K562 (cell line): ENCODE results near the gene CEP170. TPM values are rescaled to one million over a fixed set of nuclear protein-coding genes. Genes with fewer than 3 reads are reported as not detected.
A peak's percentile ranks its signal among the peaks of the same experiment; 100 is the strongest.

Source experiments
- ATAC-seq: fragments of 200-7000 bp; cut with Tn5 transposase; 3 replicates; pipeline ENCODE4 v1.9.1; 2020; ENCODE audit warnings: moderate library complexity
- BruUV-seq: library from RNA; stranded (reverse); fragments of 400-500 nt; replicated peaks from 2 replicates; lab custom pipeline; 2021; lab: Mats Ljungman, UMichigan
- CTCF ChIA-PET: fragments of 300-600 bp; formaldehyde crosslinking; extraction: SDS; loops from one replicate; lab custom pipeline; 2021; ENCODE audit warnings: low intra/inter-chr PET ratio; lab: Yijun Ruan, JAX
- POLR2A ChIA-PET: fragments of 300-600, 350-650 bp; sonication (Branson Sonifier 250); formaldehyde crosslinking; extraction: SDS; loops from one replicate; lab custom pipeline; 2021; ENCODE audit warnings: antibody characterized with exemption, inconsistent platforms; lab: Yijun Ruan, JAX
- DNase-seq, 4 experiments: peaks; one replicate each; pipeline versions ENCODE4 v3.0.0 to v3.0.0-alpha.2; 2011 to 2018; ENCODE audit warnings: low spot score in 3 of 4, mixed read lengths in 3 of 4; ENCODE audit errors: extremely low read depth in 1 of 4
- FAIRE-seq: peaks from 2 replicates; lab custom pipeline; 2011; peaks lifted over from hg19 to GRCh38; lab: Jason Lieb, UNC
- H2AFZ ChIP-seq: 2 replicates; pipeline ENCODE4 v1.6.0; 2011; ENCODE audit warnings: low read depth, low read length, control low read depth, inconsistent platforms
- H3K27ac ChIP-seq: fragments of 200-600 bp; 3 replicates; pipeline ENCODE4 v1.8.0; 2011; ENCODE audit warnings: low read depth, mild to moderate bottlenecking, control low read depth, inconsistent platforms, low read length, moderate library complexity, mixed read lengths; ENCODE audit errors: extremely low read depth
- H3K27me3 ChIP-seq, 2 experiments: fragments of 300-600 bp in 1 of 2; 2 replicates in 1 of 2; 3 replicates in 1 of 2; pipeline versions ENCODE4 v1.6.0 to v1.8.0; 2011; ENCODE audit warnings: inconsistent platforms in 2 of 2, low read length in 2 of 2, mild to moderate bottlenecking in 1 of 2, mixed read lengths in 1 of 2, moderate library complexity in 1 of 2; ENCODE audit not compliant: control insufficient read depth in 2 of 2, insufficient read depth in 2 of 2
- H3K36me3 ChIP-seq: fragments of 300-600 bp; 3 replicates; pipeline ENCODE4 v1.8.0; 2011; ENCODE audit warnings: mild to moderate bottlenecking, low read length, inconsistent platforms; ENCODE audit not compliant: control insufficient read depth, insufficient read depth
- H3K4me1 ChIP-seq, 2 experiments: fragments of 200-600 bp in 1 of 2; replicated peaks in 1 of 2; 2 replicates in 1 of 2; 3 replicates in 1 of 2; pipeline versions ENCODE4 v1.5.1 to v1.8.0; 2011; ENCODE audit warnings: inconsistent platforms in 2 of 2, low read length in 2 of 2, mild to moderate bottlenecking in 1 of 2, mixed read lengths in 1 of 2, moderate library complexity in 1 of 2; ENCODE audit not compliant: control insufficient read depth in 2 of 2, insufficient read depth in 2 of 2
- H3K4me2 ChIP-seq: 2 replicates; pipeline ENCODE4 v1.6.1; 2011; ENCODE audit warnings: low read length, control low read depth, inconsistent platforms, mixed read lengths; ENCODE audit not compliant: insufficient read depth
- H3K4me3 ChIP-seq: fragments of 200-600 bp; sonication (generic), shearing (Covaris generic); 2 replicates; pipeline ENCODE4 v1.5.1; 2016; ENCODE audit warnings: control low read depth, inconsistent platforms
- H3K79me2 ChIP-seq: fragments of 200-600 bp; 3 replicates; pipeline ENCODE4 v1.8.0; 2011; ENCODE audit warnings: low read length, inconsistent platforms; ENCODE audit not compliant: control insufficient read depth, insufficient read depth
- H3K9ac ChIP-seq, 2 experiments: 2 replicates each; pipeline versions ENCODE4 v1.6.0 to v1.6.1; 2011; ENCODE audit warnings: low read depth in 2 of 2, low read length in 2 of 2, control low read depth in 1 of 2, inconsistent platforms in 1 of 2, mild to moderate bottlenecking in 1 of 2, mixed read lengths in 1 of 2; ENCODE audit not compliant: insufficient read depth in 1 of 2
- H3K9me1 ChIP-seq: one replicate; pipeline ENCODE4 v1.6.0; 2011; ENCODE audit warnings: inconsistent platforms, mild to moderate bottlenecking, low read length, moderate library complexity; ENCODE audit not compliant: control insufficient read depth, insufficient read depth
- H3K9me3 ChIP-seq: replicated peaks from 2 replicates; pipeline ENCODE4 v1.5.1; 2011; ENCODE audit warnings: low read depth, low read length, inconsistent platforms; ENCODE audit not compliant: control insufficient read depth, insufficient read depth
- H4K20me1 ChIP-seq: replicated peaks from 2 replicates; pipeline ENCODE4 v1.6.1; 2011; ENCODE audit warnings: low read length, inconsistent platforms, mixed read lengths; ENCODE audit not compliant: control insufficient read depth, insufficient read depth
- ARID1B ChIP-seq: fragments of 450-650 bp; IDR thresholded peaks from 2 replicates; pipeline ENCODE4 v1.6.1; 2016; ENCODE audit warnings: antibody characterized with exemption, mild to moderate bottlenecking, inconsistent platforms
- BMI1 ChIP-seq: fragments of 150-350 bp; IDR thresholded peaks from 2 replicates; pipeline ENCODE4 v1.6.1; 2014; ENCODE audit warnings: low read length
- CEBPB ChIP-seq: fragments of 450-650 bp; IDR thresholded peaks from 2 replicates; pipeline ENCODE4 v1.6.1; 2016; ENCODE audit warnings: missing genetic modification characterization, missing compliant biosample characterization
- FOXJ3 ChIP-seq: sonication (generic); formaldehyde crosslinking; IDR thresholded peaks from 2 replicates; pipeline ENCODE4 v1.4.0; 2020; ENCODE audit warnings: mild to moderate bottlenecking, missing genetic modification reagents
- GABPA ChIP-seq: fragments of 200-800 bp; sonication (Bioruptor generic); conservative IDR thresholded peaks from 2 replicates; pipeline ENCODE4 v1.6.1; 2016; ENCODE audit warnings: low read depth, missing genetic modification characterization, missing compliant biosample characterization
- KDM4B ChIP-seq, 2 experiments: fragments of 450-650 bp in 1 of 2; sonication (generic) in 1 of 2; IDR thresholded peaks; 2 replicates each; pipeline ENCODE4 v1.6.1; 2016 to 2017; ENCODE audit warnings: borderline replicate concordance in 2 of 2, antibody characterized with exemption in 1 of 2, low read depth in 1 of 2, mild to moderate bottlenecking in 1 of 2
- KLF16 ChIP-seq: IDR thresholded peaks from 2 replicates; pipeline ENCODE4 v1.6.1; 2016; ENCODE audit warnings: antibody characterized with exemption
- MTA1 ChIP-seq: fragments of 450-650 bp; IDR thresholded peaks from 2 replicates; pipeline ENCODE4 v1.6.1; 2017; ENCODE audit warnings: borderline replicate concordance
- PHF20 ChIP-seq: fragments of 450-650 bp; IDR thresholded peaks from 2 replicates; pipeline ENCODE4 v1.6.1; 2018; ENCODE audit not compliant: partially characterized antibody
- POLR3G ChIP-seq: IDR thresholded peaks from 2 replicates; pipeline ENCODE4 v1.6.1; 2011; ENCODE audit not compliant: insufficient read length, insufficient replicate concordance; ENCODE audit errors: extremely low read depth
- SMARCA4 ChIP-seq: fragments of 450-650 bp; IDR thresholded peaks from 2 replicates; pipeline ENCODE4 v1.6.1; 2016
- SOX6 ChIP-seq: fragments of 450-650 bp; IDR thresholded peaks from 2 replicates; pipeline ENCODE4 v1.6.1; 2014; ENCODE audit warnings: mild to moderate bottlenecking
- TCF3 ChIP-seq: sonication (generic); formaldehyde crosslinking; IDR thresholded peaks from 2 replicates; pipeline ENCODE4 v1.4.0; 2020; ENCODE audit warnings: mild to moderate bottlenecking, missing genetic modification reagents
- THRAP3 ChIP-seq: fragments of 450-650 bp; IDR thresholded peaks from 2 replicates; pipeline ENCODE4 v1.6.1; 2016; ENCODE audit warnings: mild to moderate bottlenecking, inconsistent platforms, borderline replicate concordance
- WHSC1 ChIP-seq: IDR thresholded peaks from one replicate; pipeline ENCODE4 v1.6.1; 2012; ENCODE audit warnings: low read length, control low read depth, inconsistent platforms
- YBX1 ChIP-seq: fragments of 450-650 bp; IDR thresholded peaks from 2 replicates; pipeline ENCODE4 v1.7.1; 2016; ENCODE audit warnings: mild to moderate bottlenecking
- ZBTB1 ChIP-seq: sonication (generic); formaldehyde crosslinking; IDR thresholded peaks from 2 replicates; pipeline ENCODE4 v1.8.1; 2023; ENCODE audit warnings: missing genetic modification reagents, low read depth, mild to moderate bottlenecking, borderline replicate concordance
- ZFP30 ChIP-seq: fragments of 250-450 bp; sonication (Bioruptor Pico); IDR thresholded peaks from 2 replicates; pipeline ENCODE4 v1.8.0; 2022; ENCODE audit warnings: moderate library complexity, mild to moderate bottlenecking, inconsistent platforms, borderline replicate concordance
- WGBS: fragments of 100-300 bp; shearing (Covaris generic); methylation state at CpG from one replicate; pipeline ENCODE4 v1.1.6; 2016; ENCODE audit warnings: low coverage, mixed read lengths; ENCODE audit not compliant: insufficient coverage; ENCODE audit errors: missing lambda C conversion rate; 5-methylcytosine and 5-hydroxymethylcytosine counted together
- in situ Hi-C: fragments of 300-500 bp; cut with MboI; formaldehyde crosslinking; loops from 4 replicates; pipeline ENCODE4 v1.15.0; 2018; ENCODE audit warnings: inconsistent platforms, mixed read lengths
- intact Hi-C: fragments of 100-400 bp; cut with micrococcal nuclease; formaldehyde crosslinking; loops from 2 replicates; pipeline ENCODE4 v1.14.2; 2022
- polyA plus RNA-seq, 8 experiments: library from polyadenylated mRNA; depleted of rRNA in 4 of 8; stranded (reverse) in 5 of 8; unstranded in 3 of 8; fragments of >200 nt; fragmentation: Nextera tagmentation in 2 of 8; fragmentation: Illumina TruSeq in 1 of 8; extraction: Ambion mirVana in 2 of 8; extraction: Trizol in 1 of 8; gene quantifications; 2 replicates each; pipeline versions ENCODE4 v1.2.1 to v1.2.3, GENCODE V29; 2011 to 2014; ENCODE audit warnings: inconsistent platforms in 1 of 8, missing spikeins in 1 of 8
- total RNA-seq, 7 experiments: library from RNA; depleted of rRNA in 6 of 7; stranded (reverse); fragments of >200 nt in 6 of 7; fragmentation: Illumina TruSeq in 2 of 7; extraction: Trizol in 2 of 7; gene quantifications; 2 replicates each; pipeline versions ENCODE4 v1.2.1 to v1.2.3, GENCODE V29; 2011 to 2021; ENCODE audit warnings: low replicate concordance in 1 of 7
- TF ChIP-seq, protein P1 (sequence below): fragments of 450-650 bp; formaldehyde crosslinking; IDR thresholded peaks from 2 replicates; pipeline ENCODE4 v1.4.0; 2022; ENCODE audit warnings: missing genetic modification characterization
- TF ChIP-seq, protein P2 (sequence below): fragments of 450-650 bp; formaldehyde crosslinking; IDR thresholded peaks from 2 replicates; pipeline ENCODE4 v1.4.0; 2022; ENCODE audit warnings: mild to moderate bottlenecking, moderate library complexity
- TF ChIP-seq, protein P3 (sequence below), 2 experiments: fragments of 450-650 bp in 1 of 2; sonication (generic) in 1 of 2; formaldehyde crosslinking in 1 of 2; IDR thresholded peaks in 1 of 2; conservative IDR thresholded peaks in 1 of 2; 2 replicates each; pipeline versions ENCODE4 v1.6.1 to v1.8.1; 2016 to 2023; ENCODE audit warnings: mild to moderate bottlenecking in 2 of 2, moderate library complexity in 2 of 2, inconsistent platforms in 1 of 2, missing genetic modification reagents in 1 of 2

CEP170 gene
- total and polyA plus RNA-seq, 9 of the 15 experiments (the other 6 are each of a cell fraction or from before 2014, with no cell fraction given), result 22.6 to 110 (median 68.5) TPM

DNA sequence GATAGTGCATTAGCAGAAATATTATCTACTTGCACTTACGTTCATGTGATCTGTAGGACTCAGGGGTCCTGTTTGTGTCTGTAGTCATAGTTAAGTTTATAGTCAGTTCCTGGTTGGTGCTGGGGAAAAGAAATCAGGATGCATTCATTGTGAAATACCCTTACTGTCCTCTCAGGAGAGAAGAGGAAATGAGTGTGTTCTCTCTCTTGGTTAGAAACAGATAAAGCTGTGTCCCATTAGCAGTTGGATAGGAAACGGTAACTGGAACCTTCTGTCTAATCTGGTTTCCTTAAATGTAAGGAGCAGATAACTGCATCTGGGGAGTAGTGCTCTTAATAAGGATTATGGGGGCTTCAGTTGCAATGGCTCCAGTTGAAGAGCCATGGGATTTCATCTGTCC is 9.6 kb upstream of the CEP170 start:
- no peak for FAIRE-seq
- in situ Hi-C loops (no loop called here), intact Hi-C loops (no loop called here)
- Histone ChIP-seq H3K4me1 (peaks cover 24 to 44% of the 10 kb centered on the region in 2 experiments), H3K4me2 (no peak overlapping the region; the same call in 1 of the 2 replicates), H3K9me3 (no peaks in the 10 kb centered on the region), H3K27me3 (no peaks in the 10 kb centered on the region), H4K20me1 (no peaks in the 10 kb centered on the region), H3K79me2 (peaks cover 9% of the 10 kb centered on the region; the same call in 2 of the 3 replicates), H3K27ac (peak overlapping the region; percentile 50; the same call in 1 of the 3 replicates), H3K4me3 (no peak overlapping the region), H3K36me3 (no peaks in the 10 kb centered on the region), H2AFZ (no peak overlapping the region), H3K9ac (no peak overlapping the region), H3K9me1 (no peaks in the 10 kb centered on the region)
- POLR2A ChIA-PET, result interaction anchor here (0.6 to 2.9 kb wide), 2 partner anchors 9 to 1417 kb away, joined by 3 to 14 read pairs; partner anchors contain the start of genes CEP170, EXO1 and SDCCAG8
- peak; percentile 16; the same call in 2 of the 3 replicates for ATAC-seq
- BruUV-seq, result no TSS peak
- DNase-seq, result peak in 1 of 4 experiments; percentile 50
- 6% methylated on average over 2 of the region's 2 CpGs for WGBS
- CTCF ChIA-PET, result no interaction called here
- TF ChIP-seq BMI1 (no peak), KDM4B (IDR thresholded peaks at IDR 0.05; ENCODE audit: borderline replicate concordance in 2 of 2, low read depth in 1 of 2) (no peak), MTA1 (no peak), FOXJ3 (CRISPR knock-in tag) (no peak), CEBPB (tag) (peak; percentile 93), SOX6 (0 out of 2 replicates have a peak, but pooled peaks have one; percentile 42), ZBTB1 (CRISPR knock-in tag) (no peak), ARID1B (peak; percentile 80), POLR3G (no peak), ZFP30 (CRISPR knock-in tag) (no peak), THRAP3 (no peak), GABPA (tag) (0 out of 2 replicates have a peak, but pooled peaks have one; percentile 13), SMARCA4 (peak; percentile 55), TCF3 (CRISPR knock-in tag) (peak; percentile 72), YBX1 (no peak), PHF20 (no peak), WHSC1 (no peak), KLF16 (peak; percentile 58)
- TF ChIP-seq, protein P1, sequence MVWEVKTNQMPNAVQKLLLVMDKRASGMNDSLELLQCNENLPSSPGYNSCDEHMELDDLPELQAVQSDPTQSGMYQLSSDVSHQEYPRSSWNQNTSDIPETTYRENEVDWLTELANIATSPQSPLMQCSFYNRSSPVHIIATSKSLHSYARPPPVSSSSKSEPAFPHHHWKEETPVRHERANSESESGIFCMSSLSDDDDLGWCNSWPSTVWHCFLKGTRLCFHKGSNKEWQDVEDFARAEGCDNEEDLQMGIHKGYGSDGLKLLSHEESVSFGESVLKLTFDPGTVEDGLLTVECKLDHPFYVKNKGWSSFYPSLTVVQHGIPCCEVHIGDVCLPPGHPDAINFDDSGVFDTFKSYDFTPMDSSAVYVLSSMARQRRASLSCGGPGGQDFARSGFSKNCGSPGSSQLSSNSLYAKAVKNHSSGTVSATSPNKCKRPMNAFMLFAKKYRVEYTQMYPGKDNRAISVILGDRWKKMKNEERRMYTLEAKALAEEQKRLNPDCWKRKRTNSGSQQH (CRISPR knock-in tag), result no peak
- TF ChIP-seq, protein P2, sequence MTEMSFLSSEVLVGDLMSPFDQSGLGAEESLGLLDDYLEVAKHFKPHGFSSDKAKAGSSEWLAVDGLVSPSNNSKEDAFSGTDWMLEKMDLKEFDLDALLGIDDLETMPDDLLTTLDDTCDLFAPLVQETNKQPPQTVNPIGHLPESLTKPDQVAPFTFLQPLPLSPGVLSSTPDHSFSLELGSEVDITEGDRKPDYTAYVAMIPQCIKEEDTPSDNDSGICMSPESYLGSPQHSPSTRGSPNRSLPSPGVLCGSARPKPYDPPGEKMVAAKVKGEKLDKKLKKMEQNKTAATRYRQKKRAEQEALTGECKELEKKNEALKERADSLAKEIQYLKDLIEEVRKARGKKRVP, result no peak
- TF ChIP-seq, protein P3, sequence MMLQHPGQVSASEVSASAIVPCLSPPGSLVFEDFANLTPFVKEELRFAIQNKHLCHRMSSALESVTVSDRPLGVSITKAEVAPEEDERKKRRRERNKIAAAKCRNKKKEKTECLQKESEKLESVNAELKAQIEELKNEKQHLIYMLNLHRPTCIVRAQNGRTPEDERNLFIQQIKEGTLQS (IDR thresholded peaks at IDR 0.05), result no peak
- TF ChIP-seq, protein P3 (CRISPR knock-in tag; conservative IDR thresholded peaks at IDR 0.05), result no peak
